GM10266 (cell line): ENCODE data around the gene MAPK8IP2.
"Not testable (repeated sequence)": the region's sequence is repeated elsewhere in the genome, so short reads cannot be mapped to it uniquely, and the experiment has no call there.

Experiments
- DNase-seq: peaks from one replicate; pipeline ENCODE4 v3.0.0; 2012; ENCODE audit errors: extremely low spot score
- CTCF ChIP-seq: IDR thresholded peaks from 2 replicates; pipeline ENCODE4 v1.5.1; 2012; ENCODE audit warnings: mild to moderate bottlenecking, low read depth; ENCODE audit not compliant: control insufficient read depth, insufficient read depth; ENCODE audit errors: missing control alignments

Gene MAPK8IP2

GRCh38 chr22:50605613-50606074 is 5.1 kb downstream of the MAPK8IP2 start:
- no peak for DNase-seq
- TF ChIP-seq CTCF: no peak

- peak; percentile 32 for DNase-seq
- TF ChIP-seq CTCF: no peak
Observed at GRCh38 chr22:50606165-50606945, 5.8 kb downstream of the MAPK8IP2 start.

DNA sequence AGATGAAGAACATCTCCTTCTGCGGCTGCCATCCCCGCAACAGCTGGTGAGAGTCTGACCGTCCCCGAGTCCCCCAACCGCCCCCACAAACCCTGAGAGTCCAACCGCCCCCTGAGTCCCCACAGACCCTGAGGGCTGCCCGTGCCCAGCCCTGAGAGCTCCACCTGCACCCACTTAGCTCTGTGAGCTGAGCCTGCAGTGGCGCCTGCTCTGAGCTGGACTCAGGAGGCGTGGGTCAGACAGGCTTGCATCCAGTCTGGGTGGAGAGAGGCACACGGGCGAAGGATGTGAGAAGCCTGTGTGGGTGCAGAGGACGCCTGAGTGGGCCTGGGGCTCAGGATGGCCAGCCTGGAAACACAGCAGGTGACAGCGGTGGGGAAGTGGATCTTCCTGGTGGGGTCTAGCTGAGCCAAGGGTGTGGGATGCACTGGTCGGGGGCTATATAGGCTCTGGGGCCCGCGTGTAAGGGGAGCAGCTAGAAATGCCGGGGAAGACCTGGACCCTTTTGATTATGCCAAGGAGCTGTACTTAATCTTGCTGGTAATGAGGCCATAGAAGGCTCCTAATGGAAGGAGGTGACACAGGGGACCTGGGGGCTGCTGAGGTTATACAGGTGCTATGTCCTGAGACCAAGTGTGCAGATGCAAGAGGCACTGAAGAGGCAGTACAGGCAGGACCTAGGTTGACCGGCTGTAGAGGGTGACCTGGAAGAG is 6.5 kb downstream of the MAPK8IP2 start:
- no peak for DNase-seq
- no peak for TF ChIP-seq CTCF

DNA sequence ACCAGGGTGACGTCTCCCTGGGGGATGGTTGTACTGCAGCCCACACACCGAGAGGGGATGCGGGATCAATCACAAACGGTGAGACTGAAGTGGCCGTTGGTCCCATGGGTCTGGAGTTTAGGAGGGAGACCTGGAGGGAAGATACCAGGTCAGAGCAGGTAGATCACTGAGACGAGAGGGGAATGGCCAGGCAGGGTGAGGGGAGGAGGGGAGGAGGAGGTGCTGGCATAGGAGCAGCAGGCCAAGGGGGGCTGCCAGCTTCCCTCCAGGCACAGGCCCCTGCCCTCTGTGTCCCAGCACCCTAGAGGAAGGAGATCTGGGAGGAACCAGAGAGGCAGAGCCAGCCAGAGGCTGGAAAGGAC is 7.0 kb downstream of the MAPK8IP2 start:
- no peak for DNase-seq
- no peak for TF ChIP-seq CTCF

- DNase-seq: not testable (repeated sequence)
Observed at GRCh38 chr22:50608058-50608840, 7.7 kb downstream of the MAPK8IP2 start.

DNA sequence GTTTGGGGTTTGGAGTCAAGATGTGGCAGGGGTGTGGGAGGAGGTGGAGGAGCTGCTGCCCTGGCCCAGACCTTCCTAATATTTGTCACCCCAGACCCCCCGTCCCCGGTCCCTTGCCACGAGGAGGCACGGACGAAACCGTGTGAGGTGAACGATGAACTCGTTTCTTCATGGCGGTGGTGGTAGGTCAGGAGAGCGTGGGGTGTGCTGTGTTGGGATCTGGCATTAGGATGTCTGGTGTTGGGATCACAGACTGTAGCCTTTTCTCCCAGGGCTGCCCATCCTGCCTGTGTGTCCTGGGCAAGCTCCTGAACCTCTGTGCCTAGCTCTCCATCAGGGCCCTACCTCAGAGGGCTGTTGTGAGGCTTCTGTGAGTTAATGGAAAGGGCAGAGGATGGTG is 8.4 kb downstream of the MAPK8IP2 start:
- no peak for DNase-seq
- no peak for TF ChIP-seq CTCF

DNA sequence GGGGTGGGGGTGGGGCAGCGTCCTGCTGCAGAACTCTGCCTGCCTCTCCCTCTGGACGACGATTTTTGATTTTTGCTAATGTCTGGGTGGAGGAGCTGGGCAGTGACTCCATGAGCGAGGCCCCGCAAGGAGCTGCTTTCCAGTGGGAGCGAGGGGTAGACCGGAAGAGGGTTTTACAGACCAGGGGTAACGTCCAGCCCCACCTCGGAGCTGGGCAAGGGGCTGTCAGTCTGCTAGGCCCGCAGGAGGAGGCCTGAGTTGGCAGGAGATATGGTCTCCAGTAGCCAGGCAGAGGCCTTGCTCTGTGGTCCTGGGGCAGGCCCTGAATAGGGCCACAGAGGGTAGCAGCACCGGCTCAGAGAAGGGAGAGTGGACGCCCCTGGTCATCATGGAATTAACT is 9.0 kb downstream of the MAPK8IP2 start:
- TF ChIP-seq CTCF: no peak
- no peak for DNase-seq
